ENCODE results near the gene SLC44A4. TPM values are rescaled to one million over a fixed set of nuclear protein-coding genes. Genes with fewer than 3 reads are reported as not detected.

The SLC44A4 gene
- total RNA-seq, 1 donor: not detected

GRCh38 chr6:31900917-31901414 lies 22.2 kb upstream of the SLC44A4 start:
- no peak for DNase-seq (ENCODE audit: low read depth)
- no peak for TF ChIP-seq CTCF (IDR thresholded peaks at IDR 0.05; ENCODE audit: insufficient read depth, low read depth, low read length)
- peak overlapping the region; percentile 66 for H3K4me3 ChIP-seq (ENCODE audit: low read depth, low read length)

- DNase-seq (ENCODE audit: low read depth): no peak
- no peak for TF ChIP-seq CTCF (IDR thresholded peaks at IDR 0.05; ENCODE audit: insufficient read depth, low read depth, low read length)
- H3K4me3 ChIP-seq (ENCODE audit: low read depth, low read length): no peak overlapping the region
Measured at GRCh38 chr6:31899882-31900722, 21.3 kb upstream of the SLC44A4 start.

GRCh38 chr6:31899215-31899614 lies 20.4 kb upstream of the SLC44A4 start:
- no peak for DNase-seq (ENCODE audit: low read depth)
- no peak overlapping the region for H3K4me3 ChIP-seq (ENCODE audit: low read depth, low read length)
- no peak for TF ChIP-seq CTCF (IDR thresholded peaks at IDR 0.05; ENCODE audit: insufficient read depth, low read depth, low read length)

GRCh38 chr6:31898383-31899011 lies 19.7 kb upstream of the SLC44A4 start:
- peak; percentile 27 for DNase-seq (ENCODE audit: low read depth)
- H3K4me3 ChIP-seq (ENCODE audit: low read depth, low read length): peak overlapping the region; percentile 70

GRCh38 chr6:31897612-31898382 lies 19.0 kb upstream of the SLC44A4 start, which contains the start of gene EHMT2:
EHMT2 (minus strand) TSS chr6:31897698; CDS start chr6:31897677, 21 bp downstream.
- H3K4me3 ChIP-seq (ENCODE audit: low read depth, low read length): peak within 1 kb of the TSS; percentile 70
- no peak for TF ChIP-seq CTCF (IDR thresholded peaks at IDR 0.05; ENCODE audit: insufficient read depth, low read depth, low read length)
- DNase-seq (ENCODE audit: low read depth): peak; percentile 74

More at GRCh38 chr6:31898383-31899011, 19.7 kb upstream of the SLC44A4 start:
- no peak for TF ChIP-seq CTCF (IDR thresholded peaks at IDR 0.05; ENCODE audit: insufficient read depth, low read depth, low read length)

GRCh38 chr6:31896856-31897611 lies 18.2 kb upstream of the SLC44A4 start:
- DNase-seq (ENCODE audit: low read depth): no peak
- TF ChIP-seq CTCF (IDR thresholded peaks at IDR 0.05; ENCODE audit: insufficient read depth, low read depth, low read length): no peak
- peak overlapping the region; percentile 70 for H3K4me3 ChIP-seq (ENCODE audit: low read depth, low read length)
